Measurements from ENCODE around the gene SCAF1.

DNA sequence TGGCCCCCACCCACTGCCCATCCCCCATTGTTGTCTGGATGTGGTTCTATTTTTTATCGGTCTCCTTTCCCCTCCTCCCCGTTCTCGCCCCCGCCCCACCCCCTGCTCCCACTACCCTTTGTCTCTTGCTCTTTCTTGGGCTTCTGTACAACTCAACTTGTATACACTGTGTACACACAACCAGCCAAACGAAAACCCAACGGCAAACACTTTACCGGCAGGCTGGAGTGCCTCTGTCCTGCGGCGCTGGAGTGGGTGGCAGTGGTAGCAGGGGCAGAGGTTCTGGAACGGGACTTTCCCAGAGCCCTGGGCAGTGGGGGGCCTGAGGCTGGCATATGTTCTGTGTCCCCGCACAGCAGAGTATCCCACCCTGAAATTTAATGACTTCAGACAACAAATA is 15.8 kb upstream of the SCAF1 start:
- TF ChIP-seq, protein P1, sequence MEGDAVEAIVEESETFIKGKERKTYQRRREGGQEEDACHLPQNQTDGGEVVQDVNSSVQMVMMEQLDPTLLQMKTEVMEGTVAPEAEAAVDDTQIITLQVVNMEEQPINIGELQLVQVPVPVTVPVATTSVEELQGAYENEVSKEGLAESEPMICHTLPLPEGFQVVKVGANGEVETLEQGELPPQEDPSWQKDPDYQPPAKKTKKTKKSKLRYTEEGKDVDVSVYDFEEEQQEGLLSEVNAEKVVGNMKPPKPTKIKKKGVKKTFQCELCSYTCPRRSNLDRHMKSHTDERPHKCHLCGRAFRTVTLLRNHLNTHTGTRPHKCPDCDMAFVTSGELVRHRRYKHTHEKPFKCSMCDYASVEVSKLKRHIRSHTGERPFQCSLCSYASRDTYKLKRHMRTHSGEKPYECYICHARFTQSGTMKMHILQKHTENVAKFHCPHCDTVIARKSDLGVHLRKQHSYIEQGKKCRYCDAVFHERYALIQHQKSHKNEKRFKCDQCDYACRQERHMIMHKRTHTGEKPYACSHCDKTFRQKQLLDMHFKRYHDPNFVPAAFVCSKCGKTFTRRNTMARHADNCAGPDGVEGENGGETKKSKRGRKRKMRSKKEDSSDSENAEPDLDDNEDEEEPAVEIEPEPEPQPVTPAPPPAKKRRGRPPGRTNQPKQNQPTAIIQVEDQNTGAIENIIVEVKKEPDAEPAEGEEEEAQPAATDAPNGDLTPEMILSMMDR (IDR thresholded peaks at IDR 0.05), result no peak
- no peak for TF ChIP-seq POLR2A (IDR thresholded peaks at IDR 0.05)

All from right lobe of liver (tissue), 4 donors.